Aorta (tissue), 5 donors: ENCODE measurements around the gene LPP. TPM values are rescaled to one million over a fixed set of nuclear protein-coding genes. Genes with fewer than 3 reads are reported as not detected.

ENCODE experiments used
- ATAC-seq: fragments of 200-7000 bp; cut with Tn5 transposase; one replicate; pipeline ENCODE4 v1.9.1; 2022; ENCODE audit warnings: moderate library complexity; ENCODE audit not compliant: low FRiP score
- DNase-seq, 2 donors: peaks; one replicate each; pipeline ENCODE4 v3.0.0-alpha.2; 2020
- H3K27ac ChIP-seq, 2 donors: one replicate each; pipeline ENCODE4 v1.5.1; 2013; ENCODE audit warnings: low read length in 2 of 2, mild to moderate bottlenecking in 2 of 2, moderate library complexity in 2 of 2, control low read depth in 1 of 2, inconsistent platforms in 1 of 2, low read depth in 1 of 2
- H3K27me3 ChIP-seq, 2 donors: one replicate each; pipeline ENCODE4 v1.6.1; 2013; ENCODE audit warnings: control low read depth in 1 of 2, low read length in 1 of 2, mild to moderate bottlenecking in 1 of 2, moderate library complexity in 1 of 2; ENCODE audit not compliant: insufficient read depth in 2 of 2, control insufficient read depth in 1 of 2
- H3K36me3 ChIP-seq, 2 donors: one replicate each; pipeline ENCODE4 v1.6.1; 2013; ENCODE audit warnings: control low read depth in 1 of 2, low read length in 1 of 2, mild to moderate bottlenecking in 1 of 2; ENCODE audit not compliant: insufficient read depth in 2 of 2, control insufficient read depth in 1 of 2
- H3K4me1 ChIP-seq, 2 donors: one replicate each; pipeline ENCODE4 v1.6.1; 2013; ENCODE audit warnings: low read length in 2 of 2, control low read depth in 1 of 2, mild to moderate bottlenecking in 1 of 2, moderate library complexity in 1 of 2; ENCODE audit not compliant: insufficient read depth in 2 of 2, control insufficient read depth in 1 of 2
- H3K4me3 ChIP-seq, 2 donors: one replicate each; pipeline ENCODE4 v1.5.1; 2013; ENCODE audit warnings: low read length in 2 of 2, control low read depth in 1 of 2, mild to moderate bottlenecking in 1 of 2
- H3K9me3 ChIP-seq: one replicate; pipeline ENCODE4 v1.6.1; 2013; ENCODE audit warnings: mild to moderate bottlenecking, low read length; ENCODE audit not compliant: control insufficient read depth
- WGBS, 2 donors: extraction: QIAGEN DNeasy Blood & Tissue Kit; methylation state at CpG; one replicate each; pipeline ENCODE4 v1.1.7; 2013; 5-methylcytosine and 5-hydroxymethylcytosine counted together
- intact Hi-C, 2 donors: fragments of 100-400 bp; cut with DNase I; formaldehyde crosslinking; loops; one replicate each; pipeline versions ENCODE4 v1.14.2 to v1.15.0; 2022
- polyA plus RNA-seq, 2 donors: library from polyadenylated mRNA; stranded (reverse); fragments of 200-250 nt; gene quantifications; one replicate each; pipeline ENCODE4 v1.2.3, GENCODE V29; 2013
- total RNA-seq, 2 donors: library from RNA; stranded (reverse); fragmentation: NEBNext Ultra II Directional; extraction: Animal tissue kit (Norgen Biotek cat#: 25700); gene quantifications; one replicate each; pipeline ENCODE4 v1.2.1, GENCODE V29; 2021
- donor health status: healthy with polysubstance abuse.
- donor health status: Bipolar disorder and iron deficiency.
- donor health status: DM: no; HTN: no; CAD: no.
- donor health status: DM: no; HTN: no; CAD: no.
- donor health status: DM: yes; HTN: yes; CAD: no.

Gene LPP
- total and polyA plus RNA-seq, 4 donors: 37.7 to 2,536 (median 527) TPM

DNA sequence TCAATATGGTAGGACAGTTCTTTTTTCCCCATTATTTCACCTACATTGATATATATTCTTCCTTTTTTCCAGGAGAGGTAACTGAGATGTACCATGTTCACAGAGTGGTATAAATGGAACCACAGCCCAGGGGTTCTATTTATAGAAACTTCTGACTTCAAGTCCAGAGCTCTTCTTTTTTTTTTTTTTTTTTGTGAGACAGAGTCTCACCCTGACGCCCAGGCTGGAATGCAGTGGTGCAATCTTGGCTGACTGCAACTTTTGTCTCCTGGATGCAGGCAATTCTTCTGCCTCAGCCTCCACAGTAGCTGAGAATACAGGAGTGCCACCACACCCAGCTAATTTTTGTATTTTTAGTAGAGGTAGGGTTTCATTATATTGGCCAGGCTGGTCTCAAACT, 750.7 kb downstream of the LPP start:
- intact Hi-C loops: loop anchor here in 1 of 2 donors (5.0 kb wide), 1 partner anchor 38 kb away; no protein-coding TSS in a partner anchor
- ATAC-seq: no peak
- Histone ChIP-seq H3K4me1 (peaks cover 0 to 7% of the 10 kb centered on the region in 2 donors), H3K27me3 (no peaks in the 10 kb centered on the region), H3K36me3 (peaks cover 0 to 2% of the 10 kb centered on the region in 2 donors), H3K9me3 (no peaks in the 10 kb centered on the region), H3K4me3 (no peak overlapping the region), H3K27ac (no peak overlapping the region)
- peak in 1 of 2 donors; percentile 53 for DNase-seq
- 6 to 7% methylated on average over 1 of the region's 1 CpG for WGBS, 2 donors

- Histone ChIP-seq H3K4me3 (no peak overlapping the region), H3K36me3 (peaks cover 0 to 2% of the 10 kb centered on the region in 2 donors), H3K9me3 (no peaks in the 10 kb centered on the region), H3K4me1 (peaks cover 0 to 7% of the 10 kb centered on the region in 2 donors), H3K27me3 (no peaks in the 10 kb centered on the region), H3K27ac (no peak overlapping the region)
- 91 to 94% methylated on average over 2 of the region's 2 CpGs for WGBS, 2 donors
- ATAC-seq: no peak
- intact Hi-C loops: no loop called here
- no peak for DNase-seq
Observed at GRCh38 chr3:188905547-188905946, 751.6 kb downstream of the LPP start.

DNA sequence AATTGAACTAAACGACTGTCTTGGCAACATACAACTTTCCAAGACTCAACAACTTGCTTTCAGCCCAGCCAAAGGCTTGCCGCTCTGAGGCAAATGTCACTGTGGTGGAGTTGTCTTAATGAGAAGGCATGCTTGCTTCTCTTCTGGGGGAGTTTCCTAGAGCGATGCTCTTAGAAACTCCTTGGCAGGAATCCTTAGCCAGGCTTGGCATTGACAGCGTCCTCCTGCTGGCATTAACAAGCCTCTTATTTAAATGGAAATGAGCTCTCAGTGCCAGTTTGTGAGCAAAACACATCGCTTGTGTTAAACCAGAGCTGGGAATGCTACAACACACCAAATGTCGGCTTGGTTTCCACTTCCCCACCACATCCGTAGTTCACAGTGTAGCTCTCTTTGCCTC, 752.3 kb downstream of the LPP start:
- Histone ChIP-seq H3K36me3 (peaks cover 0 to 2% of the 10 kb centered on the region in 2 donors), H3K9me3 (no peaks in the 10 kb centered on the region), H3K27ac (no peak overlapping the region), H3K27me3 (no peaks in the 10 kb centered on the region), H3K4me1 (peaks cover 0 to 7% of the 10 kb centered on the region in 2 donors), H3K4me3 (no peak overlapping the region)
- 6 to 8% methylated on average over 7 of the region's 7 CpGs for WGBS, 2 donors
- ATAC-seq: no peak
- intact Hi-C loops: no loop called here
- DNase-seq: no peak

GRCh38 chr3:188908002-188908850, 754.3 kb downstream of the LPP start:
- intact Hi-C loops: no loop called here

DNA sequence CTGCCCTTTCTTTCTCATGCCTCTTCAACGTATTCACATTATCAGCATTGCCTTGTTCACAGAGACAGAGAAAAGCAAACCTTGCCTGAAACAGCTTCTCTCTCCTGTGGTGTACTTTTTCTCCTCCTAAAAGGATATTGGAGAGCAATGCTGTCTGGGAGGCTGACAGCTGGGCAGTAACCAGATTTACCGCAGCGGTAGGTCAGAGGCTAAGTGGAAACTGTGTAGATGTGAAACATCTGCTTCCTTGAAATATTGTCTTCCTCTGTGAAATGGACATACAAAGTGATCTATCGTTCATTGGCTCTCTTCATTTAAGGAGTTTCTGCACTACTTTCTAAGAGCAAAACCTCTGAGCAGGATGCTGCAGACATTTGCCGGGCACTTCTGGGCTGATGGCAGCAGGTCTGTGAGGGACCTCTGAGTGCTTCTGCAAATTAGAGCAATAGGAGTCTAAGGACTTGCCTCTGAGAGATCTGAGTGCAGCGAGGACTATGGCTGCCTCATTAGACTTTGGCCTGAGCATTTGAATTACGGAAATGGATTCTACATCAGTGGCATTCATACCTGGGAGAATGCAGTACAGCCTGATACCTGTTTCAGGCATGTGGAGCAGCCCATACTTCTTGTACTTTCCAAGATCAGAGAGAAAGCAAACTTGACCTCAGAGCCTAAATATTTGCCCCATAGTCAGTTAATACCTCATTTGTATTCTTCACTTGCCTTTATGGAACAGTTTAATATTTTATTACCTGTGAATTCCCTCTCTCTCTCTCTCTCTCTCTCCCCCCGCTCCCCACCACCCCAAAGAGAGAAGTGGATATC, 757.3 kb downstream of the LPP start:
- peaks cover 5 to 8% of the 10 kb centered on the region in 2 donors for H3K4me1 ChIP-seq
- ATAC-seq (no peak), DNase-seq (no peak)
- no peaks in the 10 kb centered on the region for H3K9me3 ChIP-seq
- H3K27ac ChIP-seq: no peak overlapping the region
- H3K4me3 ChIP-seq: no peak overlapping the region
- H3K36me3 ChIP-seq: peaks cover 0 to 2% of the 10 kb centered on the region in 2 donors
- no peaks in the 10 kb centered on the region for H3K27me3 ChIP-seq
- 88 to 92% methylated on average over 8 of the region's 8 CpGs for WGBS, 2 donors
- intact Hi-C loops: no loop called here

More at GRCh38 chr3:188908002-188908850, 754.3 kb downstream of the LPP start:
- H3K9me3 ChIP-seq: no peaks in the 10 kb centered on the region
- H3K27ac ChIP-seq: no peak overlapping the region
- ATAC-seq (no peak), DNase-seq (no peak)
- 86 to 88% methylated on average over 5 of the region's 5 CpGs for WGBS, 2 donors
- peaks cover 0 to 2% of the 10 kb centered on the region in 2 donors for H3K36me3 ChIP-seq
- H3K4me1 ChIP-seq: peaks cover 0 to 7% of the 10 kb centered on the region in 2 donors
- no peak overlapping the region for H3K4me3 ChIP-seq
- H3K27me3 ChIP-seq: no peaks in the 10 kb centered on the region

DNA sequence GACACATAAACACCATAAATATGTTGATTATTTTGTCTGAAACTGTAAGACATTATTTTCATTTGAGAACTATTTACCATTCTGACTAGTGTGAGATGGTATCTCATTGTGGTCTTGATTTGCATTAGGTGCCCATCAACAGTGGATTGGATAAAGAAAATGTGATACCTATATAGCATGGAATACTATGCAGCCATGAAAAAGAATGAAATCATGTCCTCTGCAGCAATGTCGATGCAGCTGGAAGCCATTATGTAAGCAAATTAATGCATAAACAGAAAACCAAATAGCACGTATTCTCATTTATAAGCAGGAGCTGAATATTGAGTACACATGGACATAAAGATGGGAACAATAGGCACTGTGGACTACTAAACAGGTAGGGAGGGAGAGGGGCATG, 759.1 kb downstream of the LPP start:
- intact Hi-C loops: no loop called here
- WGBS, 2 donors: 97 to 98% methylated on average over 2 of the region's 2 CpGs
- no peaks in the 10 kb centered on the region for H3K36me3 ChIP-seq
- H3K9me3 ChIP-seq: no peaks in the 10 kb centered on the region
- H3K27me3 ChIP-seq: no peaks in the 10 kb centered on the region
- no peak overlapping the region for H3K27ac ChIP-seq
- DNase-seq: no peak
- peaks cover 5% of the 10 kb centered on the region in 2 donors for H3K4me1 ChIP-seq
- no peak for ATAC-seq
- no peak overlapping the region for H3K4me3 ChIP-seq

- Histone ChIP-seq H3K9me3 (no peaks in the 10 kb centered on the region), H3K4me1 (peaks cover 5% of the 10 kb centered on the region in 2 donors), H3K27ac (no peak overlapping the region), H3K4me3 (no peak overlapping the region), H3K27me3 (no peaks in the 10 kb centered on the region), H3K36me3 (no peaks in the 10 kb centered on the region)
- DNase-seq (no peak), ATAC-seq (peak; percentile 62)
- 4 to 7% methylated on average over 2 of the region's 2 CpGs for WGBS, 2 donors
- intact Hi-C loops: no loop called here
Observed at GRCh38 chr3:188914552-188914951, 760.6 kb downstream of the LPP start.

GRCh38 chr3:188915127-188915526, 761.2 kb downstream of the LPP start:
- Histone ChIP-seq H3K9me3 (no peaks in the 10 kb centered on the region), H3K36me3 (no peaks in the 10 kb centered on the region), H3K27ac (no peak overlapping the region), H3K4me1 (peaks cover 5% of the 10 kb centered on the region in 2 donors), H3K27me3 (no peaks in the 10 kb centered on the region), H3K4me3 (no peak overlapping the region)
- WGBS, 2 donors: 0 to 4% methylated on average over 1 of the region's 1 CpG
- peak; percentile 26 for ATAC-seq
- no peak for DNase-seq
- intact Hi-C loops: no loop called here
